WTC11 (cell line): ENCODE results near the gene OSR1. TPM values are rescaled to one million over a fixed set of nuclear protein-coding genes. Genes with fewer than 3 reads are reported as not detected.

Source experiments
- ATAC-seq: fragments of 200-7000 bp; cut with Tn5 transposase; 2 replicates; pipeline ENCODE4 v1.10.0; 2021; ENCODE audit warnings: mild to moderate bottlenecking, moderate library complexity
- CTCF ChIA-PET: fragments of 300-600 bp; sonication (Branson Sonifier 250); formaldehyde crosslinking; loops from one replicate; lab custom pipeline; 2021; ENCODE audit warnings: antibody characterized with exemption; lab: Charles Lee
- POLR2A ChIA-PET: fragments of 350-600 bp; sonication (Branson Sonifier 250); formaldehyde crosslinking; loops from one replicate; lab custom pipeline; 2021; ENCODE audit warnings: antibody characterized with exemption; lab: Charles Lee
- DNase-seq: peaks from one replicate; pipeline ENCODE4 v3.0.0; 2021; ENCODE audit warnings: low spot score
- H3K27ac Mint-ChIP-seq: 2 replicates; pipeline ENCODE4 v1.8.0; 2021; ENCODE audit warnings: mixed read lengths
- H3K27me3 Mint-ChIP-seq: 2 replicates; pipeline ENCODE4 v1.8.0; 2021; ENCODE audit warnings: low read depth, mild to moderate bottlenecking, moderate library complexity, mixed read lengths
- H3K36me3 Mint-ChIP-seq: 2 replicates; pipeline ENCODE4 v1.8.0; 2021; ENCODE audit warnings: mixed read lengths
- H3K4me1 Mint-ChIP-seq: 2 replicates; pipeline ENCODE4 v1.8.0; 2022; ENCODE audit warnings: mixed read lengths
- H3K4me3 Mint-ChIP-seq: 2 replicates; pipeline ENCODE4 v1.8.0; 2021; ENCODE audit warnings: mild to moderate bottlenecking, moderate library complexity, mixed read lengths
- H3K9me3 Mint-ChIP-seq: 2 replicates; pipeline ENCODE4 v1.8.0; 2021; ENCODE audit warnings: mixed read lengths
- AR ChIP-seq: fragments of 250-450 bp; sonication (Bioruptor Pico); IDR thresholded peaks from 2 replicates; pipeline ENCODE4 v1.9.0; 2021; ENCODE audit warnings: mild to moderate bottlenecking
- ARID4B ChIP-seq: sonication (generic); formaldehyde crosslinking; IDR thresholded peaks from 2 replicates; pipeline ENCODE4 v1.8.0; 2023; ENCODE audit warnings: missing genetic modification reagents, mild to moderate bottlenecking, borderline replicate concordance
- ATF1 ChIP-seq: sonication (generic); formaldehyde crosslinking; IDR thresholded peaks from 2 replicates; pipeline ENCODE4 v1.8.1; 2023; ENCODE audit warnings: mild to moderate bottlenecking, moderate library complexity, missing genetic modification reagents
- CBFB ChIP-seq: sonication (generic); formaldehyde crosslinking; IDR thresholded peaks from 2 replicates; pipeline ENCODE4 v1.8.1; 2022; ENCODE audit warnings: mild to moderate bottlenecking, low read depth, missing genetic modification reagents
- GTF2I ChIP-seq: fragments of 250-450 bp; sonication (Bioruptor Pico); conservative IDR thresholded peaks from 2 replicates; pipeline ENCODE4 v1.4.0; 2021; ENCODE audit warnings: mild to moderate bottlenecking
- PRDM15 ChIP-seq: sonication (generic); formaldehyde crosslinking; IDR thresholded peaks from 2 replicates; pipeline ENCODE4 v1.8.0; 2022; ENCODE audit warnings: missing genetic modification reagents
- SMAD3 ChIP-seq: sonication (generic); formaldehyde crosslinking; IDR thresholded peaks from 2 replicates; pipeline ENCODE4 v1.8.0; 2022; ENCODE audit warnings: missing genetic modification reagents, mild to moderate bottlenecking, borderline replicate concordance
- ZBTB21 ChIP-seq: sonication (generic); formaldehyde crosslinking; IDR thresholded peaks from 2 replicates; pipeline ENCODE4 v1.8.1; 2023; ENCODE audit warnings: mild to moderate bottlenecking, missing genetic modification reagents, borderline replicate concordance
- ZNF121 ChIP-seq: sonication (generic); formaldehyde crosslinking; IDR thresholded peaks from 2 replicates; pipeline ENCODE4 v1.8.0; 2023; ENCODE audit warnings: missing genetic modification reagents
- ZNF281 ChIP-seq: sonication (generic); formaldehyde crosslinking; IDR thresholded peaks from 2 replicates; pipeline ENCODE4 v1.8.0; 2023; ENCODE audit warnings: mild to moderate bottlenecking, missing genetic modification reagents
- ZNF512 ChIP-seq: sonication (generic); formaldehyde crosslinking; IDR thresholded peaks from 2 replicates; pipeline ENCODE4 v1.8.1; 2022; ENCODE audit warnings: missing genetic modification reagents, borderline replicate concordance
- total RNA-seq: library from RNA; stranded (reverse); gene quantifications from 3 replicates; pipeline ENCODE4 v1.2.3, GENCODE V29; 2021

The OSR1 gene
- total RNA-seq, 1 experiment from 2014 or later: 0.22 TPM

- Mint-ChIP-seq H3K36me3 (0 out of 2 replicates have a peak, but pooled peaks cover 3% of the 10 kb centered on the region), H3K9me3 (no peaks in the 10 kb centered on the region), H3K27me3 (peaks cover 98% of the 10 kb centered on the region), H3K27ac (no peak overlapping the region), H3K4me3 (peak overlapping the region; percentile 68), H3K4me1 (peaks cover 40% of the 10 kb centered on the region)
- TF ChIP-seq ZNF281 (CRISPR knock-in tag) (no peak), ZNF512 (CRISPR knock-in tag) (no peak), CBFB (CRISPR knock-in tag) (no peak), PRDM15 (no peak), SMAD3 (CRISPR knock-in tag) (no peak), ZNF121 (CRISPR knock-in tag) (no peak), AR (CRISPR knock-in tag) (no peak), ARID4B (CRISPR knock-in tag) (no peak), ATF1 (CRISPR knock-in tag) (no peak), GTF2I (CRISPR knock-in tag) (no peak), ZBTB21 (CRISPR knock-in tag) (no peak)
- ChIA-PET CTCF (interaction anchor here (0.6 to 4.5 kb wide), 7 partner anchors 8 to 512 kb away, joined by 3 to 73 read pairs (median 6); partner anchors contain the start of gene OSR1), POLR2A (no interaction called here)
- no peak for DNase-seq
- no peak for ATAC-seq
Observed at GRCh38 chr2:19351499-19351898, 6.9 kb downstream of the OSR1 start.
